ENCODE measurements around the gene SLFN14.
"Not testable (repeated sequence)": the region's sequence is repeated elsewhere in the genome, so short reads cannot be mapped to it uniquely, and the experiment has no call there.

The SLFN14 gene

GRCh38 chr17:35537601-35538141 is 22.9 kb downstream of the SLFN14 start, which contains the start of gene SLFN12L:
Gene SLFN12L, minus strand, starts transcription at chr17:35537678. Its CDS starts 15,314 bp downstream, at chr17:35522364.
- Histone ChIP-seq H3K79me2 (ENCODE audit: insufficient read depth, low read depth) (no peaks in the 10 kb centered on the region), H4K20me1 (ENCODE audit: insufficient read depth) (no peaks in the 10 kb centered on the region), H3K4me3 (IDR thresholded peaks at IDR 0.05; ENCODE audit: insufficient read depth, low read depth, low read length) (no peak within 1 kb of the TSS), H3K9ac (no peak within 1 kb of the TSS), H3K36me3 (ENCODE audit: insufficient read depth) (no peaks in the 10 kb centered on the region), H3K4me1 (ENCODE audit: low read depth, poor library complexity, severe bottlenecking) (peaks cover 42% of the 10 kb centered on the region), H3K27ac (peak within 1 kb of the TSS; percentile 39; the same call in 1 of the 2 replicates), H2AFZ (ENCODE audit: low read depth) (peak within 1 kb of the TSS; percentile 30), H3K4me2 (peak within 1 kb of the TSS; percentile 40), H3K27me3 (ENCODE audit: insufficient read depth, low read depth) (no peaks in the 10 kb centered on the region)
- no peak for TF ChIP-seq CTCF (conservative IDR thresholded peaks at IDR 0.05; ENCODE audit: low read depth, low read length)

- no peak for TF ChIP-seq CTCF (conservative IDR thresholded peaks at IDR 0.05; ENCODE audit: low read depth, low read length)
- Histone ChIP-seq H3K9ac (no peak overlapping the region), H3K4me1 (ENCODE audit: low read depth, poor library complexity, severe bottlenecking) (peaks cover 42% of the 10 kb centered on the region), H3K4me2 (no peak overlapping the region; the same call in 1 of the 2 replicates), H2AFZ (ENCODE audit: low read depth) (no peak overlapping the region), H3K27me3 (ENCODE audit: insufficient read depth, low read depth) (no peaks in the 10 kb centered on the region), H3K36me3 (ENCODE audit: insufficient read depth) (no peaks in the 10 kb centered on the region), H3K4me3 (IDR thresholded peaks at IDR 0.05; ENCODE audit: insufficient read depth, low read depth, low read length) (no peak overlapping the region), H4K20me1 (ENCODE audit: insufficient read depth) (no peaks in the 10 kb centered on the region), H3K79me2 (ENCODE audit: insufficient read depth, low read depth) (no peaks in the 10 kb centered on the region), H3K27ac (no peak overlapping the region)
Observed at GRCh38 chr17:35536664-35537171, 23.9 kb downstream of the SLFN14 start.

- H3K9ac ChIP-seq: not testable (repeated sequence)
Observed at GRCh38 chr17:35535406-35535805, 25.2 kb downstream of the SLFN14 start.

GRCh38 chr17:35534576-35535093 is 26.0 kb downstream of the SLFN14 start:
- H2AFZ ChIP-seq (ENCODE audit: low read depth): no peak overlapping the region
- H4K20me1 ChIP-seq (ENCODE audit: insufficient read depth): no peaks in the 10 kb centered on the region
- no peak overlapping the region for H3K9ac ChIP-seq
- H3K27me3 ChIP-seq (ENCODE audit: insufficient read depth, low read depth): no peaks in the 10 kb centered on the region
- peaks cover 35% of the 10 kb centered on the region for H3K4me1 ChIP-seq (ENCODE audit: low read depth, poor library complexity, severe bottlenecking)
- H3K4me3 ChIP-seq (IDR thresholded peaks at IDR 0.05; ENCODE audit: insufficient read depth, low read depth, low read length): no peak overlapping the region
- H3K36me3 ChIP-seq (ENCODE audit: insufficient read depth): no peaks in the 10 kb centered on the region
- no peak overlapping the region for H3K27ac ChIP-seq
- no peak for TF ChIP-seq CTCF (conservative IDR thresholded peaks at IDR 0.05; ENCODE audit: low read depth, low read length)
- H3K79me2 ChIP-seq (ENCODE audit: insufficient read depth, low read depth): no peaks in the 10 kb centered on the region
- H3K4me2 ChIP-seq: no peak overlapping the region

More at GRCh38 chr17:35535406-35535805, 25.2 kb downstream of the SLFN14 start:
- H3K27me3 ChIP-seq (ENCODE audit: insufficient read depth, low read depth); H2AFZ ChIP-seq (ENCODE audit: low read depth); H3K36me3 ChIP-seq (ENCODE audit: insufficient read depth); H3K4me2 ChIP-seq; H3K79me2 ChIP-seq (ENCODE audit: insufficient read depth, low read depth); H3K4me3 ChIP-seq (IDR thresholded peaks at IDR 0.05; ENCODE audit: insufficient read depth, low read depth, low read length); H4K20me1 ChIP-seq (ENCODE audit: insufficient read depth); H3K27ac ChIP-seq: not testable (repeated sequence)
- peaks cover 35% of the 10 kb centered on the region for H3K4me1 ChIP-seq (ENCODE audit: low read depth, poor library complexity, severe bottlenecking)

- no peaks in the 10 kb centered on the region for H3K79me2 ChIP-seq (ENCODE audit: insufficient read depth, low read depth)
Observed at GRCh38 chr17:35531160-35531559, 29.5 kb downstream of the SLFN14 start.

More at GRCh38 chr17:35531160-35531559, 29.5 kb downstream of the SLFN14 start:
- Histone ChIP-seq H3K36me3 (ENCODE audit: insufficient read depth) (no peaks in the 10 kb centered on the region), H2AFZ (ENCODE audit: low read depth) (no peak overlapping the region), H3K9ac (no peak overlapping the region), H3K4me2 (no peak overlapping the region), H4K20me1 (ENCODE audit: insufficient read depth) (no peaks in the 10 kb centered on the region), H3K4me1 (ENCODE audit: low read depth, poor library complexity, severe bottlenecking) (peaks cover 12% of the 10 kb centered on the region), H3K4me3 (IDR thresholded peaks at IDR 0.05; ENCODE audit: insufficient read depth, low read depth, low read length) (no peak overlapping the region), H3K27me3 (ENCODE audit: insufficient read depth, low read depth) (no peaks in the 10 kb centered on the region), H3K27ac (no peak overlapping the region)
- no peak for TF ChIP-seq CTCF (conservative IDR thresholded peaks at IDR 0.05; ENCODE audit: low read depth, low read length)

All from KMS-11 (cell line).